Transverse colon (tissue), 4 donors: ENCODE results near the gene FAM13C.

ENCODE experiments used
- CTCF ChIP-seq, 5 experiments: fragments of 200-600 bp in 3 of 5; fragments of 450-650 bp in 2 of 5; sonication (generic) in 3 of 5; IDR thresholded peaks; 1 replicate in 2 of 5; 2 replicates in 3 of 5; pipeline ENCODE4 v1.5.1; 2016 to 2017; ENCODE audit warnings: antibody characterized with exemption in 5 of 5, inconsistent platforms in 3 of 5, mild to moderate bottlenecking in 2 of 5, moderate library complexity in 1 of 5
- POLR2A ChIP-seq: fragments of 450-650 bp; IDR thresholded peaks from one replicate; pipeline ENCODE4 v1.6.1; 2016; ENCODE audit warnings: antibody characterized with exemption, mild to moderate bottlenecking, moderate library complexity
- POLR2AphosphoS5 ChIP-seq, 3 donors: sonication (generic); formaldehyde crosslinking; IDR thresholded peaks; one replicate each; pipeline ENCODE4 v1.6.1; 2016; ENCODE audit warnings: antibody characterized with exemption in 3 of 3

- TF ChIP-seq POLR2AphosphoS5 (IDR thresholded peaks at IDR 0.05): no peak
- TF ChIP-seq CTCF (IDR thresholded peaks at IDR 0.05): no peak
- no peak for TF ChIP-seq POLR2A
Measured at GRCh38 chr10:59244871-59245270, 117.5 kb downstream of the FAM13C start.
